HG03520 (cell line): ENCODE data around the gene GOLGA8B.
"Not testable (repeated sequence)": the region's sequence is repeated elsewhere in the genome, so short reads cannot be mapped to it uniquely, and the experiment has no call there.

Experiments used
- ATAC-seq: cut with Tn5 transposase; IDR thresholded peaks from one replicate; pipeline ENCODE4 v1.9.1; 2021; ENCODE audit warnings: mild to moderate bottlenecking, moderate library complexity; ENCODE audit not compliant: unreplicated experiment

Gene GOLGA8B, protein sequence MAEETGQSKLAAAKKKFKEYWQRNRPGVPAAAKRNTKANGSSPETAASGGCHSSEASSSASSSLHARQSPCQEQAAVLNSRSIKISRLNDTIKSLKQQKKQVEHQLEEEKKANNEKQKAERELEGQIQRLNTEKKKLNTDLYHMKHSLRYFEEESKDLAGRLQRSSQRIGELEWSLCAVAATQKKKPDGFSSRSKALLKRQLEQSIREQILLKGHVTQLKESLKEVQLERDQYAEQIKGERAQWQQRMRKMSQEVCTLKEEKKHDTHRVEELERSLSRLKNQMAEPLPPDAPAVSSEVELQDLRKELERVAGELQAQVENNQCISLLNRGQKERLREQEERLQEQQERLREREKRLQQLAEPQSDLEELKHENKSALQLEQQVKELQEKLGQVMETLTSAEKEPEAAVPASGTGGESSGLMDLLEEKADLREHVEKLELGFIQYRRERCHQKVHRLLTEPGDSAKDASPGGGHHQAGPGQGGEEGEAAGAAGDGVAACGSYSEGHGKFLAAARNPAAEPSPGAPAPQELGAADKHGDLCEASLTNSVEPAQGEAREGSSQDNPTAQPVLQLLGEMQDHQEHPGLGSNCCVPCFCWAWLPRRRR

DNA sequence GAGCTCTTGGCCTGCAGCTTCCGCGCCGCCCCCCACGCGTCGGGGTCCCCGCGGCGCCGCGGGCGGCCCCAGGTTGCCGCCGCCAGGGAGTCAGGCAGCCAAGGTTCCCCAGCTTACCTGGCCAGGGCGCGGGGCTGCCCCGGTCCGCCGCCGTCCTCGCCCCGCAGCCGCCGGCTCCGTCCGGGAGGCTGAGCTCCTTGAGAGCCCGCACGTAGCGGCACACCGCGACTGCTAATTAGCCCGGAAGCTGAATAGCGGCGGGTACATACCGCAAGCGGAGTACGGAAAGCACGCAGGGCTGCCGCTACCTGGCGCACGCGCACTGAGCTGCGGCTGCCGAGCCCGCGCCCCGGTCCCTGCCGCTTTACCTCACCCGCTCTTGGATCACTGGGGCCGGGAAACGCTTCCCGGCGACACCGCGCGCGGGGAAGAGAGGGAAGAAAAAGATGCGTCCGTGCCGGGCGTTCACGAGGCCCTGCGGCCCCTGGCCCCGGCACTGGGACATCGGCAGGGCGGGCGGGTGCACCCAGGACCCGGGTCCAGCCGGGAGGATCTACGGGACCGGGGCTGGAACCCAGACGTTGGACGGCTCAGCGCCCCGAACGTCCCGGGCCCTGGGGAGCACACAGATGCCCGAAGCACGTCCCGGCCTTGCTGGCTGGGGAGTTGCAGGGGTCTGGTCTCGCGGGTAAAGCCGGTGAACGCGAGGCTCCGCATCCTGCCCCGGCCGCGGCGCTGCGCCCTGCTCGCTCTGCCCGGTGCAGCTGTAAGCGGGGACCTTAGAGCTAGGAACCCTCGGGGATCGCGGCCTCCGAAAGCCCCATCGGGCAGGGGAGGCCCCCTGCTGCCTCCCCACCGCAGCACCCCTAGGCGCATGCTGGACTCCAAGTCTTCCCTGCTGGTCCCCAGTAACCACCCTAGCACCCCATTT is at the start of gene GOLGA8B:
TSS of gene GOLGA8B (minus strand) at position 253 of the 931 bp plus-strand sequence. CDS start 47,739 bp downstream, outside the sequence.
- ATAC-seq, result peak; percentile 57

DNA sequence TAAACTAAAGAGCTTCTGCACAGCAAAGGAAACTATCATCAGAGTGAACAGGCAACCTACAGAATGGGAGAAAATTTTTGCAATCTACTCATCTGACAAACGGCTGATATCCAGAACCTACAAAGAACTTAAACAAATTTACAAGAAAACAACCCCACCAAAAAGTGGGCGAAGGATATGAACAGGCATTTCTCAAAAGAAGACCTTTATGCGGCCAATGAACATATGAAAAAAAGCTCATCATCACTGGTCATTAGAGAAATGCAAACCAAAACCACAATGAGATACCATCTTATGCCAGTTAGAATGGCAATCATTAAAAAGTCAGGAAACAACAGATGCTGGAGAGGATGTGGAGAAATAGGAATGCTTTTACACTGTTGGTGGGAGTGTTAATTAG is 49.7 kb upstream of the GOLGA8B start:
- ATAC-seq, result not testable (repeated sequence)

DNA sequence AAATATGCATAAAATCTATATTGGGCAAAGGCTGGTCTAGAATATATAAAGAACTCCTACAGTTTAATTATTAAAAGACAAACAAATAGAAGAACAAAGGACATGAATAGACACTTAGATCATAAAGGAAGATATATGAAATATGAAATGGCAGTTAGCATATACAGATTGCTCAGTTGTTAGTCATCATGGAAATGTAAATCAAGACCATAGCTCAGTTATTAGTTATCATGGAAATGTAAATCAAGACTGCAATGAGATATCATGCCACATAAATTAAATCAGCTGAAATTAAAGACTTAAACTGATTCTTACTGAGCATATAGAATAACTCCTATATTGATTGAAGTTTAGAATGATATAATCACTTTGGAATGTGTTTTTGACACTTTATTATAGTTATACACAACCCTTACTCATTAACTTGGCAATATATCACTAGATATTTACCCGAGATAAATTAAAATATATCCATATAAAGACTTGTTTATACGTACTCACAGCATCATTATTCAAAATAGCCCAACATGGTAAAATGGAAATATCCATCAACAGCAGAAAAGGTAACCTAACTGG is 45.2 kb upstream of the GOLGA8B start:
- ATAC-seq, result no peak

DNA sequence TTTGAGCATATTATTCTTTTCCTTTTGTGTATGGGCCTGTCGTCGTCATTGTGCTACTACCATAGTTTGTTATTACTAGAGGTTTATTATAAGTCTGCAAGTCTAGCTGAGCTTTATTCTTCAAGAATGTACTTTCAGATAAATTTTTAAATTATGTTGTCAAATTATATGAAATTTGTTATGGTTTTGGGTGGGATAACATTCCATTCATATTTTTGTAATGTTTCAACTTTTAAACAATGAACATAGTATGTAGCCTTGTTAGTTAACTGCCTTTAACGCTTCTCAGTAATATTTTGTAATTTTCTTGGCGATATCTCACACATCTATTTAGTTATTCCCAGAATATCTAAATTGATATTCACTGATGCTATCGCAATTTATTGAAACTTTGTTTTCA is 41.6 kb upstream of the GOLGA8B start:
- no peak for ATAC-seq

DNA sequence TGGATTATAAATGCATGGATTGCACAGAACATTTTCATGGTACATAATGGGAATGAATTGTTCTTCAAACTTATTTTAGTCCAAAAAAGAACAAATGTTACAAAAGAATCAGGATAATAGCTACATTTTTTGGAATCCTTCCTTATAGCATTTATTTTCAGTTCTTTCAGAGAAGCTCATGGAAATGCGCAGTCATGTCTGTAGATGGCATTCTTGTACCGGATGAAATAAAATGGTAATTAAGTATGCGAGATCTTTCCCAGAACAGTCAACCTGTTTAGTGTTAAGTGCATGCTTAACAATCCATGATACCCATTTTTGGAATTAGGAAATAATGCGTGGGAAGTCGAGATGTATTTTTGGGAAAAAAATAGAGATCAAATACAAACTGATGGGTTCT is 38.2 kb upstream of the GOLGA8B start:
- ATAC-seq, result no peak

DNA sequence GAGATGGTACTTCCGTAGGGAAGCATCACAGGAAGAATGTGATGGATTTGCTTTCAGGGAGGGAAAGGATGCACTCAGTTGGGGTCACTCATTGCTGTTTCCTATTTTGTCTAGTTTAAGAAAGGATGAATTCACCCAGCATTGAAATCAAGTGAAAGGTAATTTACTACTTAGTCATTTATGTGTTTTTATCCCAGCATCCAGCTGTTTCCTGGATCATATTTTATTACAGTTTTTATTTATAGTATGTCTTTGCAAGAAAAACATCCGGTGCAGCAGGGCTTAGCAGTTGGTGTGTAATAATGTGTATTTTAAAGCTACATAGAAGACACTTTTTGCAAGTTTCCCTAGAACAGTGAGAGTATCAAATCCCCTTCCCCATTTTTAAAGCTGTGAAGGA is 37.4 kb upstream of the GOLGA8B start:
- no peak for ATAC-seq

DNA sequence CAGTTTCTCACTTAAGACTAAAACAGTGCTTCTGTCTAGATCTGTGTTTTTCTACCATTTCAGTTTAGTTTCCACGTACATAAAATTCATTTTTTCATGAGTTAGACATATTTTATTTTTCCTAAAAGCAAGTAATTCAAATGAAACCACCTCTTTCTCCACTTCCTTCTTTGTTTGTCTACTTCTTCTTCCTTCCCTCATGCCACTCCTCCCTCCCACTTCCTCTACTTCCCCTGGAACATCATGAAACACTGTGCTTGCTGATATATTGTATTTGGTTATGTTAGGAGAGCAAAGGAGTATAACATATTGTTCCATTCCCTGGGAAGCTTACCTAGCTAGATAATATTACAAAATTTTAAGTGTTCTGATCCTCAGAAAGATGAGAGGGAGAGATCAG is 36.7 kb upstream of the GOLGA8B start:
- no peak for ATAC-seq

DNA sequence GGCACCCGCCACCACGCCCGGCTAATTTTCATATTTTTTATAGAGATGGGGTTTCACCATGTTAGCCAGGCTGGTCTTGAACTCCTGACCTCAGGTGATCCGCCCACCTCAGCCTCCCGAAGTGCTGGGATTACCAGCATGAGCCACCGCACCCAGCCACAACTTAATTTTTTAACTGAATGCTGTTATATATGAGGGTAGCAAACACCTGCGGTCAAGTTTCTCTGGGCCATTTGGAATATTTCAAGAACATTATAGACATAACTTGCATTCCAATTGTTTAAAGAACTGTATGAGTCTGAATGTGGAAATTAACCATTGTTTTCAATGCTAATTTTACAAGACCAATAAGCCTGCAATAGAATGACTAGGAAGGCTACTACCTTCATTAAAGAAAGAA is 35.7 kb upstream of the GOLGA8B start:
- no peak for ATAC-seq

DNA sequence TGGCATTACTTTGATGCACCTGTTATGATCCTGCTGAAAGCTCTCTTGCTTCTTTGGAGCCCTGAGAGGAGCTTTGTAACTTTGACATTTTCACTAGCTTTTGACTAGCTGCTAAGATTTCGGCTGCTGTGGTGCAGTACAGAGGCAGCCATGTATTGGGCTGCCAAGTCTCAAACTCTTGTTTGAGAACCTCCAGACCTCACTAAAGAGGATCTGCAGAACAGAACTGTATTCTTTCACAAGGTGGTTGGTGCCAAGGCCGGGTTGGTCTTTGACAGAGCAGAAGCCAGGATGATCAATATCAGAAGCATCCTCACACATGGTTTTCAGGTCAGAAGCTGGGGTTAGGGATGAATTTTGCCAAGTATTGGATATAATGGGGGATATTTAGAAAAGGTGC is 34.6 kb upstream of the GOLGA8B start:
- no peak for ATAC-seq

DNA sequence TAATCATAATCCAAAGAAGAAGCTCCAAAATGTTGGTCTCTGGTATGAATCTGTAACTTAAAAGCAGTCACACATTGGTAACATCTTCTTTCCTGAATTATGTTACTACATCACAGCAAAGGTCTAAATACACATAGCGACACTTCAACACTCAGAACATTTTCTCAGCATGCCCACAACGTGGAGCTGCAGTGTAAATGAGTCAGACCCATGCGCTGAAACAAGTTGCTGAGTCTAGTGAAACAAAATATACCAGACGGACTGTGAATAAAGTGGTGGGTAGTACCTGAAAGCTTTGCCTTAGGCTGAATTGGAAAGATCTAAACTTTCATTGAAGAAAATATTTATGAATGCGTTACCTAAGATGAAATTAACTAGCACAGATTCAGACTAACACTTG is 33.2 kb upstream of the GOLGA8B start:
- ATAC-seq, result no peak

DNA sequence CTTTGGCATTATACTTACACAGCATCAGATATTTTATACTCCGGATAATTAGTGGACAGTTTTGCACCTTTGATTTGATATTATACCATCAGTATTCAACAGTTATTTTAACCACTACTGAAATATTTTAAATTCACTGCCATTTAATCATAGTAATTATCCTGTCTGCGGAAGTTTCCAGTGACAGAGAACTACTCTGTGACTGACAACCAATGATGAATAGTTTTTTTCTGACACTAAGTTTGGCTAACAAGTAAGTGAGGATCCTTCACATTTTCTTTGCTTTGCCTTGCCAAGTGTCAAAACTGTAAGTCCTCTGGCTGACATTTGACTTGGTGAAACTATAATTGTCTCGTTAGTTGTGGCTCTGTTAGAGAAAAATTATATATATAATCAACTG is 30.5 kb upstream of the GOLGA8B start:
- no peak for ATAC-seq

DNA sequence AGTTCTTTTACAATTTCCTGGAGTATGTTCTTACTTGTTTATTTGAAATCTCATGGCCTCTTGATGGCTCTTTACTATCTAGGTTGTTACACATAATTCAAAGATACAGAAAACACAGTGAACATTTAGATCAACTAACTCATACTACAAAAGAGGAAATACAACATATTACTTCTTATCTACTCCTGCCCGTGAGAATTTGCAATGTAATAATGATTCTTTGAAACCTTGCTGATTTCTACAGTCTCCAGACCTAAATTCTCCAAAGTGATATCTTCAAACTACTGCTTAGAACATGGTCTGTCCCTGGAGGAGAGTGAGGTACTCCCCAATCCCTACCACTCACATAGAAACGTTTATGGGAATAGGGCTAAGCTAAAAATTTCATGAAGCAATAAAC is 29.9 kb upstream of the GOLGA8B start:
- no peak for ATAC-seq

DNA sequence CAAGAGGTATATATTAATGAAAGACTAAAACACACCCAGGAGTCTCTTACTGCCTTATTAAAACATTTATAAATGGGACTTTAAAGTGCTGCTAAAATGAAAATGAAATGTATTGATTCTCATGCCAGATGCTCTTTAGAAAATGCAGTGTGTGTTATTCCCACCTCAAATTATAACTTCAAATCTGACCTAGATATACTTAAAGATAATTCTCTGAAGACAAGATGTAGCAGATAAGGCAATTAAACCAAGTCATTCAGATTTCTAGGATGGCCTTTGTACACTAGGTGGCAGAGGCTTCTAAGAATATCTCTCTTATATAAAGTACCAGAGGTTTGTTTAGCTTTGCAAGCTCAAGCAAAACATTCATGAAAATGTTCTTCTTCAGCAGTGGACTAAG is 26.9 kb upstream of the GOLGA8B start:
- no peak for ATAC-seq

DNA sequence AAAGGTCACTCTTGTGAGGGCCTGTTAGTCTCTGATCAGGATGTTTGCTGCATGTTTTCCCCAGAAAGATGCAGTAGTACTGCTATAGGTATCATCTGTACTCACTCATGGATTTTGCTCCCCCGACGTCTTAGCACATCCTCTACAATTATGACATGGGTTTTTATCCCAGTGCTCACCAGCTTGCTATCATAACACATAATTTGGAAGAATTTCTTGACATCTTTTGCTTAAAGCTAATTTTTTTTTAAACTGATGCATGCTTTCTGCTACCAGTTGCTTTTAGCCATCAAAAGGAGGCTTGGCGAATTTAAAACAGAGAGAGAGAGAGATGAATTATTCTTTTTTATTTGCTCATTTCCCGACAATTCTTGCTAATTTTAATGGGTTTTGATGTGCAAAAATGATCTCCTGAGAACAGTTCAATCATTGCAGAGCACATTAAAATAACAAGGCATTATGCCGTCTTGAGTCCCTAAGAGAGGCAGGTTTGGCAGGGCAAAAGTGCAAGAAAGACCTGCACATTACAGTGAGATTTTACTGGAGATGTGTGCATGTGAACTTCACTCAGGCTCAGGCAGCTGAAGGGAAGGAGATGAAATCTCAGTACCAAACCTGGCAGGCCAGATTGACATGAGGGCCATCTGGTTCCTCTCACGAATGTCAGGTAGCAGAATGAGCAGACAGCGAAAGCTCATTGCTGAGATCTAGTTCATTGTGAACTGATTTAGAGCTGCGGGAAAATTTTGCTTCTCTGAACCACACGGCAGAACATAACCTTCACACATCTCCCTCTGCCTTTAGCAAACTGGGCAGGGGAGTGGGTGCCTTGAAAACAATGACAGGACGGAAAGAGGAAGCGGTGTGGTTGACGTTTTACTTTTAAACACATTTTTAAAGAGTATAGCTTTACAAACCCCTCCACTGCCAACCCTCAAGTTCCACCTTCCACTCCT is 25.9 kb upstream of the GOLGA8B start:
- no peak for ATAC-seq

DNA sequence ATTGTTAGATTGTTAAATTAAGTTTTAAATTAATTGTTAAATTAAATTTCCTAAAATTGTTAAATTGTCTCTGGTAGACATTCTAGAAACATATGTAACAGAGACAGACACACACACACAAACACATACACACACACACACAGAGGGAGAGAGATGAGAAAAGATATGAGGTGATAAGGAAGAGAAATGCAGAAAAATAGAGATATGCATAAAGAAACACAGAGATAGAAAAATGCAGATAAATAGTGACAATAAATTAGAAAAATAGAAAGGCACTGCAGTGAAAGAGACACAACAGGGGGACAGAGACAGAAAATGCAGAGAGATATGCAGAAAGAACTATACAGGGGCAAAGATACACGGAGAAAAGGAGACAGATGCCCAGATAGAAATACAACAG is 25.1 kb upstream of the GOLGA8B start:
- no peak for ATAC-seq

DNA sequence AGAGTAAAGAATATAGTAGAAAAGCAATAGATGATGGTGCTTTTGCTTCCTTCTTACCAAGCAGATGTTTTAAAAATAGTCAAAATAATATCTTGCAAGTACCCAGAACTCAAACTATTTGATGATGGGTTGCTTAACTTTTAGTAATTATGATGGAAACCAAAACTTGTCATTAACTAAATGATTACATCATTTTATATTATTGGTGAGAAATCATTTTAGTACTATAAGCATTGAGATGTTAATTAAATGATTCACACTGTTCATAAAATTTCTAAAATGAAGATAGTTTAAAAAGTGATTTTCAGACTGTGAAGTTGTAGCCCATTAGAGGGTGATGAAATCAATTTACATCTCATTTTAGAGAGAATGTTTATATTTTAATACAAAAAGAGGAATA is 24.4 kb upstream of the GOLGA8B start:
- no peak for ATAC-seq

DNA sequence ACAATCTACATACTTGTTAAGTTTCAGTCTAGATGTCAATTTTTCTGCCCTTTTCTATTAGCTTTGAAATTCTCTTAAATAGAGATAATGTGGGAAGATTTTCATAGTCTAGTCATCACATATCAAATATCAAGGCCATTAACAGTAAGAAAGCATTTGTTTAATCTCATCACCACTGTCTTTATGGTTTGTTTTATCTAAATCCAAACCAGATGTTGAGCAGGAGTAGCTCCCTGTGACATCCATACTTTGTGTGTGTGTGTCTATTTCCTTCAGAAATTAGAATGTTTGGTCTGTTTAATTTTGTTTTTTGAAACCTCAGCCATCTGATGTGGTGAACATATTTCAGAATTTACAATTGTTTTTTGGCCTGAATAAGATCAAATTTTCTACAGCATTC is 23.1 kb upstream of the GOLGA8B start:
- no peak for ATAC-seq

DNA sequence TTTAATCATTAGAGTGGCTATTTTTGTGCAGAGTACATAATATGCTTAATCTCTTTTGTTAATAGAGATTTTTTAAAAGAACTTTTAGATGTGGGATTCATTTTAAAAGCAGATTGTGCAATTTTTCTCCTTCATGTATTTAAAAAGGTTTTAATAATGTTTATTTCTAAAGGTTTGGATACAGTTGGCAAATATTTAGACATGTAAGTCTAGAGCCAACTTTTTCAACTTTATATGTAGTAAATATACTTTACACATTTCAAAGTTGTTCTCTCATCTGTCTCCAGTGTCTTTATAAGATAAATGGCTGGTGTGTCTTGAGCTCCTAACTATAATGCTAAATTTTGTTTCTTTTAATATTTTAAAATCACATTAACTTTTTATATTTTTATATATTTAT is 22.7 kb upstream of the GOLGA8B start:
- ATAC-seq, result no peak

DNA sequence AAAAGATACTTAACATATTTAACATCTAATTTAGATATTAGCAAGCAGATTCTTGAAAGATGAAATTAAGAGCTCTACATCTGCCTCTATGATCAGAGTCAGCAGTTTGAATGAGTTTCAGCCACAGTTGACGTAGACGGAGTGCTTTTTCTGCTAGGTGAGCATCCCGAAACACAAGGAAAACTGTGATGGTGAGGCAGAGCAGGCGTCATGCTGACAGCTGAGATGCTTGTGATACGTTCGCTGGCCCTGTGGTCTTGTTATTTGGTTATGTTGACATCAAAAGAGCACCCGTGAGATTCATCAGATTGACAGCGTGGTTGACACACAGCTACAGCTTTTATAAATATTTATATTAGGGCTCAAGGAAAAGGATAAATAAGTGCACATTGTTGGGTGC is 19.6 kb upstream of the GOLGA8B start:
- no peak for ATAC-seq

DNA sequence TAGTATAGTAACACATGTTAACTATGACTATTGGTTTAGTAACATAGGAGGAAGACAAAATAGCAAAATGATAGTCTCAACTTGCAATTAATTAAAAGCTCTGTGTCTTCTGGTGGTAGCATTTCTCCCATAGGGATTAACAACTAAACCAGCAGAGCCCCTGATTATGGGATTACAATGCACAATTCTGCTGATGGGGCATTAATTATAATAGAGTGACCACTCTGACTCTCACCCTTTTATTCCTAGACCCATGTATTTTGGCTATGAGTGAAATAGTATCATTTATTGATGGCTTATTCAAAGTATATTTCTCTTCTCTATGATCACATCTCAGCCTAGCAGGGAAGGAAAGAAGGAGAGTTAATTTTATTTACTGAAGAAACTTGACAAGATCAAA is 17.5 kb upstream of the GOLGA8B start:
- ATAC-seq, result no peak
